ENCODE data around the gene HPCAL4. TPM values are rescaled to one million over a fixed set of nuclear protein-coding genes. Genes with fewer than 3 reads are reported as not detected.

HPCAL4 gene
- total RNA-seq, 4 donors from 2014 or later = 0.83 TPM; not detected in 3

DNA sequence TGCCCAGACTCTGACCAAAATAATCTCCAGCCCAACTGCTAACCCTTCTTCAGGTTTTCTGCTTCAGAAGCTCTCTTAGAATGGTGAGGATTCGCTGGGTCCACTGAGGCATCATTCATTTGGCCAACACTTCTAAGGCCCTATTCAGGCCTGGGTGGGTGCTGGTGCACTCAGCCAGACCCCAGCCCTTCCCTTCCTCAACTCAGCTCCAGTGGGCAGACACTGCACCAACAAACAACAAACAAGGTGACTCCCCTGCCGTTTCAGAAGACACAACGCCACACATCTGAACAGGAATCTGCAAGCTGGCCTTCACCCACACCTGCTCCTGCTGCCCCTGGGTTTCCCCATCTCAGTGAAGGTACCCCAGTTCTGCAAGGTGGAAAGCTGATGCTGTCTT, 57.8 kb downstream of the HPCAL4 start:
- Histone ChIP-seq H3K27me3 (no peaks in the 10 kb centered on the region), H3K4me1 (peaks cover 0 to 8% (median 0%) of the 10 kb centered on the region in 4 donors), H3K9me3 (no peaks in the 10 kb centered on the region), H3K36me3 (no peaks in the 10 kb centered on the region), H3K27ac (peak overlapping the region in 1 of 4 donors; percentile 19), H3K4me3 (no peak overlapping the region)
- TF ChIP-seq, protein P1, sequence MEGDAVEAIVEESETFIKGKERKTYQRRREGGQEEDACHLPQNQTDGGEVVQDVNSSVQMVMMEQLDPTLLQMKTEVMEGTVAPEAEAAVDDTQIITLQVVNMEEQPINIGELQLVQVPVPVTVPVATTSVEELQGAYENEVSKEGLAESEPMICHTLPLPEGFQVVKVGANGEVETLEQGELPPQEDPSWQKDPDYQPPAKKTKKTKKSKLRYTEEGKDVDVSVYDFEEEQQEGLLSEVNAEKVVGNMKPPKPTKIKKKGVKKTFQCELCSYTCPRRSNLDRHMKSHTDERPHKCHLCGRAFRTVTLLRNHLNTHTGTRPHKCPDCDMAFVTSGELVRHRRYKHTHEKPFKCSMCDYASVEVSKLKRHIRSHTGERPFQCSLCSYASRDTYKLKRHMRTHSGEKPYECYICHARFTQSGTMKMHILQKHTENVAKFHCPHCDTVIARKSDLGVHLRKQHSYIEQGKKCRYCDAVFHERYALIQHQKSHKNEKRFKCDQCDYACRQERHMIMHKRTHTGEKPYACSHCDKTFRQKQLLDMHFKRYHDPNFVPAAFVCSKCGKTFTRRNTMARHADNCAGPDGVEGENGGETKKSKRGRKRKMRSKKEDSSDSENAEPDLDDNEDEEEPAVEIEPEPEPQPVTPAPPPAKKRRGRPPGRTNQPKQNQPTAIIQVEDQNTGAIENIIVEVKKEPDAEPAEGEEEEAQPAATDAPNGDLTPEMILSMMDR (IDR thresholded peaks at IDR 0.05) = no peak
- no peak for TF ChIP-seq POLR2A (IDR thresholded peaks at IDR 0.05)
- DNase-seq = no peak

DNA sequence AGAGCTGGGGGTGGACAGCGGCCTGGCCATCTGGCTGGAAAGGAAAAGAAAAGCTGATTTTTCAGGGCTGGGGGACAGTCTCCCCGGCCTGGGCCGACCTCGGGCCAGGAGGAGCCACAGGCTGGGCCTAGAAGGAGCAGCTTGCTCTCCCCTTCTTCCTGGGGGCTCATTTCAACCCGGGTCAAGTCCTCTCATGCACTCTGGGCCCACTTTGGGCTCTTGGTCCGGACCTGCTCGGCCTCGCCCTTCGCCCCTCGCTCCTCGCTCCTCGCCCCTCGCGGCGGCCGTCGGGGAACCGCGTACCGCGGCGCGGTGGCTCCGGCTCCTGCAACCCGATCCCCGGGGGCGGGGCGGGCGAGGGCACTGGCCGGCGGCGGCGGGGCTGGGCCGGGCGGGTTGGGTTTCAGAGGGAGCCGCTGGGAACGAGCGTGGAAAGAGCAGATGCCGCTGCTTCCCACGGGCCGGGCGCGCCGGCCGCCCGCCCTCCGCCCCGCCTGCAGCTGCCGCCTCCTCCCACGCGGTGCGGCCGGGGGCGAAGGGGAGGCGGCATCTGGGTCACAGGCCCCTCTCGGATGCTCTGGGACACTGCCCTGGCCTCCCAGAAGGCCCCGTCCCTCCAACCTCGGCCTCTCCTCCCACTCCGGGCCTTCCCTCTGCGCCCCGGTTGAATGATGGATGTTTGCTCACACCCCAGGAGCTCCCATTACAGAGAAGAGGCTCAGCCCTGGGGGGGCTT, 58.4 kb downstream of the HPCAL4 start:
- Histone ChIP-seq H3K36me3 (no peaks in the 10 kb centered on the region), H3K27me3 (no peaks in the 10 kb centered on the region), H3K4me3 (peak overlapping the region in 1 of 4 donors; percentile 9), H3K27ac (peak overlapping the region in 1 of 4 donors; percentile 31), H3K4me1 (peaks cover 0 to 8% (median 0%) of the 10 kb centered on the region in 4 donors), H3K9me3 (no peaks in the 10 kb centered on the region)
- DNase-seq = peak in 1 of 3 donors; percentile 52
- TF ChIP-seq, protein P1 (IDR thresholded peaks at IDR 0.05) = no peak
- no peak for TF ChIP-seq POLR2A (IDR thresholded peaks at IDR 0.05)

DNA sequence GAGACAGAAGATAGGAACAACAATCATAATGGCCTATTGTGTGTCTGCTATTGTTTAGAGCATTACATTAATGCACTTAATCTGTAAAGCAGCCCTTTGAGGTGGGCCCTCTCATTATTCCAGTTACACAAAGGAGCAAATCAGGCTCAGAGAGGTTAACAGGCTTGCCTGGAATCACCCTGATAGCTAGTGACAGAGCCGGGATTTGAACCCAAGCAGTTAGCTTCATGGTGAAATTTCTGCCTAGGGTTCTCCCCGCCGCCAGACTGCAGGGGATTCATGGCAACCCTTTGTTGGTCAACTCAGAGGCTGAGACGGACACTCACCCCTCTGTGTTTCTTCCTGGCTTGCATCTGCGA, 58.9 kb downstream of the HPCAL4 start:
- Histone ChIP-seq H3K27ac (no peak overlapping the region), H3K4me3 (no peak overlapping the region), H3K9me3 (no peaks in the 10 kb centered on the region), H3K4me1 (peaks cover 0 to 8% (median 0%) of the 10 kb centered on the region in 4 donors), H3K27me3 (no peaks in the 10 kb centered on the region), H3K36me3 (no peaks in the 10 kb centered on the region)
- TF ChIP-seq, protein P1 (IDR thresholded peaks at IDR 0.05) = no peak
- TF ChIP-seq POLR2A (IDR thresholded peaks at IDR 0.05) = no peak
- DNase-seq = no peak

DNA sequence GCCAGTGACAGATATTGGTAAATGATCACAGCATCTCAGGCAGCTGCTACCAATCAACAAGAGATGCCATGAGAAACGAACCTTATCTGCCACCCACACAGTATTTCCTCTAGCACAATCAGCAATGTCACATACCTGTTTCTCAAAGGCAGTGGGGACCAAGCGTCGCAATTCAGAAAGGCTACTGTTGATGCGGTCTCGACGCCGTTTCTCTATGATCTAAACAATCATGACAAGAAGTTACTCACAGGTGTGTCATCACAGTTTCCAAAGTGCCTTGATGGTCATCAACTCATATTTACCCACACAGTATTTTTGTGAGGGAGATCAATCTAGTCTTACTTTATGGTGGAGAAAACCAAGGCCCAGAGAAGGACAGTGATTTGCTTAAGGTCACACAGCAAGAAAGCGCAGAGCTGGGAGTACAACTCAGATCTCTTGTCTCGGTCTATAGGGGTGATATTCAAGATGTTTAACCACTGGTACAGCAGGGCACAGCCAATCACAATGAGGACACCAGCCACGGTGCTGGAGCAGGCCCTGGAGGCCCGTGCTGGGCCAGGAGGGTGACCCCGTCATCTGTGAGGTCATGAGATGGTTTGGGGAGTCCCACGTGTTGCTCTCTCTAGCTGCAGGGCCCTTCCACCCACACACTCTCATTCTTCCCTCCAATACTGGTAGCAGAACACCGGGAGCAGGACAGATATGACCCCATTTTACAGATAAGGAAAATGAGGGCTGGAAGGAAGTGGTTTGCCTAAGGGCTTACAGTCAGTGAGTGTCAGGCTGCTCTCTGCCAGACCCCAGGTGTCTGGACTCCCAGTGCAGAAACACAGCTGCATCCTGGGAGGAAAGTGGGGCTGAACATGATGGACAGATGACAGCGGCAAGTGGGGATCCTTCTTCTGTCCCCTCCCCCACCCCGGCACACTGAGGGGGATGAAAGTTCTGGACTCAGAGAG, 59.6 kb downstream of the HPCAL4 start:
- Histone ChIP-seq H3K9me3 (no peaks in the 10 kb centered on the region), H3K4me3 (no peak overlapping the region), H3K27ac (peak overlapping the region in 1 of 4 donors; percentile 1), H3K27me3 (no peaks in the 10 kb centered on the region), H3K4me1 (peaks cover 0 to 8% (median 0%) of the 10 kb centered on the region in 4 donors), H3K36me3 (no peaks in the 10 kb centered on the region)
- DNase-seq = no peak
- TF ChIP-seq, protein P1 (IDR thresholded peaks at IDR 0.05) = no peak
- no peak for TF ChIP-seq POLR2A (IDR thresholded peaks at IDR 0.05)

DNA sequence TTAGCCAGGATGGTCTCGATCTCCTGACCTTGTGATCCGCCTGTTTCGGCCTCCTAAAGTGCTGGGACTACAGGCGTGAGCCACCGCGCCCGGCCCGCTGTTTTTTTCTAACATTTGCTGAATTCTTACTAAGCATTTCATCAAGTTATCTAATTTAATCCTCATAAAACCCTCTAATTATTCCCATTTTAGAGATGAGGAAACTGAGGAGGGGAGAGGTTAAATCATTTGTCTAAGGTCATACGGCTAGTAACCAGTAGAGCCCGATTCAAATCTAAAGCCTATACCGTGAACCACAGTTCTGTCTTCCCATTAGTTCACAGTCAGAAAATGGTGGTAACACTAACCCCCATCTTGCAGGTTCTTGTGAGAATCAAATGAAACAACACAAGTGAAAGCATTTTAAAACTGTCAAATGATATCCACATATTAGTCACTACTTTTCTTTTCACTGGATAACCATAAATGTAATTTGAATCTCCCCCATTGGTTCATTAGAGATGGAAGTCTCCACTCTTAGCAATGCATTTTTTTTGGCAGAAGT, 62.4 kb downstream of the HPCAL4 start:
- no peak for TF ChIP-seq POLR2A (IDR thresholded peaks at IDR 0.05)
- TF ChIP-seq, protein P1 (IDR thresholded peaks at IDR 0.05) = no peak
- H3K4me3 ChIP-seq = no peak overlapping the region

More for the DNA sequence above, 62.4 kb downstream of the HPCAL4 start:
- DNase-seq = no peak
- H3K27me3 ChIP-seq = no peaks in the 10 kb centered on the region
- no peaks in the 10 kb centered on the region for H3K9me3 ChIP-seq
- peaks cover 0 to 8% (median 0%) of the 10 kb centered on the region in 4 donors for H3K4me1 ChIP-seq
- no peaks in the 10 kb centered on the region for H3K36me3 ChIP-seq
- H3K27ac ChIP-seq = no peak overlapping the region
